Small intestine (tissue), 7 donors: ENCODE results near the gene OSBPL5. TPM values are rescaled to one million over a fixed set of nuclear protein-coding genes. Genes with fewer than 3 reads are reported as not detected.

Source experiments
- DNase-seq, 2 donors: peaks; one replicate each; pipeline versions ENCODE4 v3.0.0 to v3.0.0-alpha.2; 2013
- FAIRE-seq: peaks from 2 replicates; lab custom pipeline; 2012; peaks lifted over from hg19 to GRCh38; lab: Jason Lieb, UNC
- H3K27ac ChIP-seq, 3 donors: one replicate each; pipeline ENCODE4 v1.5.1; 2013; ENCODE audit warnings: low read length in 2 of 3, mild to moderate bottlenecking in 2 of 3, control low read depth in 1 of 3, inconsistent platforms in 1 of 3, low read depth in 1 of 3, moderate library complexity in 1 of 3
- H3K27me3 ChIP-seq, 3 donors: one replicate each; pipeline ENCODE4 v1.6.1; 2013; ENCODE audit warnings: low read length in 3 of 3, inconsistent platforms in 1 of 3; ENCODE audit not compliant: control insufficient read depth in 3 of 3, insufficient read depth in 3 of 3
- H3K36me3 ChIP-seq, 3 donors: one replicate each; pipeline ENCODE4 v1.6.1; 2013; ENCODE audit warnings: low read length in 3 of 3, inconsistent platforms in 1 of 3, low read depth in 1 of 3, mild to moderate bottlenecking in 1 of 3, moderate library complexity in 1 of 3; ENCODE audit not compliant: control insufficient read depth in 3 of 3, insufficient read depth in 2 of 3
- H3K4me1 ChIP-seq, 3 donors: one replicate each; pipeline ENCODE4 v1.6.1; 2013; ENCODE audit warnings: low read length in 2 of 3, inconsistent platforms in 1 of 3, low read depth in 1 of 3, mild to moderate bottlenecking in 1 of 3, moderate library complexity in 1 of 3; ENCODE audit not compliant: control insufficient read depth in 3 of 3, insufficient read depth in 2 of 3
- H3K4me3 ChIP-seq, 3 donors: one replicate each; pipeline ENCODE4 v1.5.1; 2013; ENCODE audit warnings: low read length in 3 of 3, control low read depth in 1 of 3, inconsistent platforms in 1 of 3, low read depth in 1 of 3, mild to moderate bottlenecking in 1 of 3, moderate library complexity in 1 of 3
- H3K9me3 ChIP-seq, 2 donors: one replicate each; pipeline ENCODE4 v1.6.1; 2013; ENCODE audit warnings: low read depth in 1 of 2, low read length in 1 of 2; ENCODE audit not compliant: control insufficient read depth in 2 of 2, insufficient read depth in 1 of 2
- WGBS, 3 donors: extraction: QIAGEN DNeasy Blood & Tissue Kit; methylation state at CpG; one replicate each; pipeline ENCODE4 v1.1.7; 2013; 5-methylcytosine and 5-hydroxymethylcytosine counted together
- polyA plus RNA-seq, 4 donors: library from polyadenylated mRNA; stranded (reverse) in 3 of 4; unstranded in 1 of 4; fragments of 200-250 nt in 3 of 4; fragments of 120-200 nt in 1 of 4; gene quantifications; one replicate each; pipeline versions ENCODE4 v1.2.1 to v1.2.3, GENCODE V29; 2013
- donor health status: healthy with polysubstance abuse.
- donor health status: control.
- donor health status: control.
- donor health status: Bipolar disorder and iron deficiency.
- donor health status: healthy.

OSBPL5 gene
- polyA plus RNA-seq, 4 donors: 1.6 to 16.3 (median 7.9) TPM

DNA sequence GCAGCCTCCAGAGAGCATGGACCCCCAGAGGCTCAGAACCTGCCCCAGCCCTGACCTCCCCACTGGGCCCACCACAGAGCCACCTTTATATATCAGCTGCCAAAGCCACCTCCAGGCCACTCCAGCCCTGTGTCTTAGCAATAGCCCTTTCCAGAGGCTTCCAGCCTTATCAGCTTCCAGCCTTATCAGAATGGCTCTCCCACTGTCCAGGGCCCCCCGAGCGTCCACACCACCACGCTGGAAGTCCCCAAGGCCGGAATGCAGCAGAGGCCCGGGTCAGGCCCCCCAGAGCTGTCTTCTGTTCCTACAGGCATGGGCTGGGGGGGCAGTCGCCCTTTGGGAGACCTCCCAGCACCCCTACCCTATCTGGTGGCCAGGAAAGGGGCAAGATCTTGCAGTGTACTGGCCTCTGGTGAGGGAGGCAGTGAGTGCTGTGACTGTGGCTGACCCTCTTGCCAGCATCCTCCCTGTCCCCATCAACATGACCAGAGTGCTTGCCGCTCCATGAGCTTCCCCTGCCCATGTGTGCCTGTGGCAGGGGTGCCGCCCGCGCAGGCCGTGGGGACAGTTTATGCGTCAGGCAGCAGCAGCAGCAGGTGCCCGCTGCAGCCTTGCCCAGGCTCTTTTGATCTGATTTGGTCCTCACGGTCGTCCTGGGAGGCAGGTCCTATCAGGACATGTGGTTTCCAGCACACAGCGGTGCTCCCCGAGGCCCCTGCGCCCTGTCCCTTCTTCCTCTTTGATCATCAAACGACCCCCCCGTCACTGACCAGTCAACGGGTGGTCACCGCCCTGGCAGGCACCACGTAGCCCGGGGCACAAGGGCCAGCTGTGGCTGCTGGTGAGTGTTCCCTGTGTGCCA is 15.9 kb downstream of the OSBPL5 start:
- peaks cover 0 to 53% (median 6%) of the 10 kb centered on the region in 3 donors for H3K4me1 ChIP-seq
- H3K36me3 ChIP-seq: peaks cover 0 to 62% (median 0%) of the 10 kb centered on the region in 3 donors
- no peak overlapping the region for H3K4me3 ChIP-seq
- no peaks in the 10 kb centered on the region for H3K9me3 ChIP-seq
- H3K27ac ChIP-seq: peak overlapping the region in 1 of 3 donors; percentile 2
- DNase-seq: peak; percentile 19 to 20
- H3K27me3 ChIP-seq: no peaks in the 10 kb centered on the region
- 16 to 62% (median 34%) methylated on average over 24 of the region's 24 CpGs for WGBS, 3 donors
- FAIRE-seq: no peak

DNA sequence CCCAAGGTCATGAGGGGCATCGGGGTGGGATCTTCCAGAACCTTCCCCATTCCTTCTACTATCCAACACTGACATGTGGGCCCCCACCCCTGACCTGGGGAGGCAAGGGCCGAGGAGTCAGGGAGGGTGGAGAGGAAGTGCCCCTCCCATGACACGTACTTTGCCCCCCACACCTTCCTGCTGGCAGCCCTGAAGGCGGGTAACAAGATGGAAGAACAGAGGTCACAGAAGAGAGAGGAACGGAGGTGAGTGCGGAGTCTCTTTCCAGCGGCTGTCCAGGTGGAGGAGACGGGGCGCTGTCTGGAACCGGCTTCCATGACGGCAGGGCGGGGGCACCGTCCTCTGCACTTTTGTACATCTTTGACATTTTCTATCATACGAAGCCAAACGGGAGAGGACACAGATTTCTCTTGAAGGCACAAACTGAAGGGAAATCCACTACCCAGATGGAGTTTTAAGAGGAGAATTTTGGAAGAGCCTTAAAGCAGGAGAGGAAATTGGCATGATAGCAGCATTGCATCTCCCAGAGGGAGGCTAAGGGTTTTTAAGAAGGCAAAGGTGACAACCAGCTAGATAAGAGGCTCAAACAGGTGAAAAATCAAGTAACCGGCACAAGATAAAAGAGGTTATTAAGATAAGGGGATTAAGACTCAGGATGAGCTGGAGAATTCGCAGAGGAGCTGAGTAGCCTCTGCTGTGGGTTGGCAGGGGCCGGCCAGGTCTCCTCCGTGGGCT is 16.7 kb downstream of the OSBPL5 start:
- Histone ChIP-seq H3K9me3 (no peaks in the 10 kb centered on the region), H3K27me3 (no peaks in the 10 kb centered on the region), H3K4me3 (no peak overlapping the region), H3K4me1 (peaks cover 0 to 45% (median 4%) of the 10 kb centered on the region in 3 donors), H3K36me3 (peaks cover 0 to 63% (median 0%) of the 10 kb centered on the region in 3 donors), H3K27ac (peak overlapping the region in 1 of 3 donors; percentile 2)
- 22 to 68% (median 43%) methylated on average over 19 of the region's 19 CpGs for WGBS, 3 donors
- DNase-seq: peak; percentile 84 to 87
- no peak for FAIRE-seq

DNA sequence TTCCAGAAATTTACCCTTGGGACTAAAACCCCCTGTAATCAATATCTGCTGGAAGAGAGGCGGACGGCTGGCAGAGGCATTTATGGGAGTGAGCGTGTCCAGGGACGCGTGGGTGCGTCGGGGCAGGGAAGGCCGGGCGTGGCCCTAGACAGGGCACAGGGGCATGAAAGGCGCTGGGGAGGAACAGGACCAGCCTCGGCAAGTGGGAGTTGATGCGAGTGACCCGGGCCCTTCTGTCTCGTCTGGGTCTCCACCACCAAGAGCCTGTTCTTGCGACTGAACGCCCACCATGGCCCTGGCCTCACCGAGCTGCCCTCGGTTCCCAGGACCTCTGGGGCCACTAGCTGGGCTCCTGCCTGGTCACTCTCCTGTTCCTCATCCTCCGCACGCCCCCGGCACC is 17.5 kb downstream of the OSBPL5 start:
- Histone ChIP-seq H3K9me3 (no peaks in the 10 kb centered on the region), H3K4me3 (no peak overlapping the region), H3K4me1 (peaks cover 0 to 38% (median 1%) of the 10 kb centered on the region in 3 donors), H3K27me3 (no peaks in the 10 kb centered on the region), H3K27ac (no peak overlapping the region), H3K36me3 (peaks cover 0 to 61% (median 0%) of the 10 kb centered on the region in 3 donors)
- DNase-seq (no peak), FAIRE-seq (no peak)
- WGBS, 3 donors: 92 to 94% (median 94%) methylated on average over 20 to 21 of the region's 21 CpGs

GRCh38 chr11:3147257-3147619 is 17.9 kb downstream of the OSBPL5 start:
- peaks cover 0 to 35% (median 1%) of the 10 kb centered on the region in 3 donors for H3K4me1 ChIP-seq

GRCh38 chr11:3146612-3147256 is 18.4 kb downstream of the OSBPL5 start:
- Histone ChIP-seq H3K9me3 (no peaks in the 10 kb centered on the region), H3K27me3 (no peaks in the 10 kb centered on the region), H3K27ac (no peak overlapping the region), H3K36me3 (peaks cover 0 to 60% (median 0%) of the 10 kb centered on the region in 3 donors), H3K4me3 (no peak overlapping the region), H3K4me1 (peaks cover 0 to 35% (median 1%) of the 10 kb centered on the region in 3 donors)
- DNase-seq (peak in 1 of 2 donors; percentile 42), FAIRE-seq (no peak)
- WGBS, 3 donors: 77 to 92% (median 83%) methylated on average over 22 of the region's 22 CpGs

More at GRCh38 chr11:3147257-3147619, 17.9 kb downstream of the OSBPL5 start:
- FAIRE-seq (no peak), DNase-seq (no peak)
- 75 to 87% (median 79%) methylated on average over 14 to 17 of the region's 17 CpGs for WGBS, 3 donors
- H3K36me3 ChIP-seq: peaks cover 0 to 61% (median 0%) of the 10 kb centered on the region in 3 donors
- H3K9me3 ChIP-seq: no peaks in the 10 kb centered on the region
- no peak overlapping the region for H3K4me3 ChIP-seq
- H3K27me3 ChIP-seq: no peaks in the 10 kb centered on the region
- no peak overlapping the region for H3K27ac ChIP-seq

DNA sequence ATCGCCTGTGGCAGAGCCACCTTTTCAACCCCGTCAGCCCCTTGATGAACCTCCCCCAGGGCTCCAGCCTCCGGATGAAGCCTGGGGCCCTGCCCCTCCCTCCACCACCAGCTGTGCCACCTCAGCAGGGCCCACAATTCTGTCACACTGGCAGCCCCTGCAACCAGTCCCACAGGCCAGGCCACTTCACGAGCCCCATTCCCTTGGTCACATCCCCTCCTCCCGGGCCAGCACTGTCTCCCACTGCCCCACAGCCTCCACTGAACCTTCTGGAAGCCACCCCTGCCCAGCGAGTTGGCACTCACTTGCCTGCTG is 19.9 kb downstream of the OSBPL5 start:
- H3K9me3 ChIP-seq: no peaks in the 10 kb centered on the region
- H3K4me3 ChIP-seq: no peak overlapping the region
- H3K27ac ChIP-seq: no peak overlapping the region
- no peaks in the 10 kb centered on the region for H3K27me3 ChIP-seq
- 72 to 79% (median 73%) methylated on average over 6 of the region's 6 CpGs for WGBS, 3 donors
- peaks cover 0 to 32% (median 1%) of the 10 kb centered on the region in 3 donors for H3K4me1 ChIP-seq
- H3K36me3 ChIP-seq: peaks cover 0 to 48% (median 0%) of the 10 kb centered on the region in 3 donors
- no peak for DNase-seq
- no peak for FAIRE-seq

DNA sequence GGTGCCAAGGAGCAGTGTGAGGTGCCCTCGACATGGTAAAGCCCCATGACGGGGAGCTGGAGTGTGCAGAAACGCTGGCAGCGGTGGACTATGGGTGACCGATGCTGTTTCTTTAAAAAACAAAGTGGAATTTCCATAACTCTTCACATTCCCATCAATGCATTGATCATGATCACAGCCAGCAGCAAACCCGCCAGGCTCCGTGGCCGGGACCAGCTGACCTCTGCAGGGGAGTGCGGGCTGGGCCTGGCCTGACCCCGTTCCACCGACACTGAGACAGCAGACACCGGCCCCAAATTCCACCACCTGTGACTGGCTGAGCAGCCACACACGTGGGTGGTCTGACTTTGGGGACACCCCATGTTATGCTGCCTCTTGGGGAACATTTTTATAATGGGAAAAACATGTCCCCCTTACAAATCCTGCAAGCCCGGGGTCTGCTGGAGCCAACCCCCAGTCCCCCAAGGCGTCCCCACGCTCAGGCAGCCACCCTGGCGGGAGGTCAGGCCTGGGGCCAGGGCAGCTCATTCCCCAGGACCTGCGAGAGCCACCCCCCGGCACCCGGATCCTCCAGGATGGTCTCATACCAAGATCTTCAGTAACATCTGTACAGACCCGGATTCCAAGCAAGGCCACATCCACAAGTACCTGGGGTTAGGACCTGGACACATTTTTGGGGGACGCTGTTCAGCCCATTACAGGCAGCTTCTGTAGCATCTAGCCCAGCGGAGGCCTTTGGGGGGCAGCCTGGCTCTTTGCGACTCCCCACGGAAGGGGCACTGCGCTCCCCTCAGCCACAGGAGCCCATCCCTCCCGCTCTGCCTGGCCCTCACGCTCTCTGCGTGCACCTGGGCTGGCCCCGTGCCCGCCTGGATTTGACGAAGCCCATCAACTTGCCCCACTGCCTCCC is 20.6 kb downstream of the OSBPL5 start:
- WGBS, 3 donors: 85 to 93% (median 85%) methylated on average over 31 to 32 of the region's 32 CpGs
- Histone ChIP-seq H3K4me1 (peaks cover 0 to 32% (median 1%) of the 10 kb centered on the region in 3 donors), H3K27me3 (no peaks in the 10 kb centered on the region), H3K4me3 (no peak overlapping the region), H3K27ac (no peak overlapping the region), H3K36me3 (peaks cover 0 to 48% (median 0%) of the 10 kb centered on the region in 3 donors), H3K9me3 (no peaks in the 10 kb centered on the region)
- DNase-seq (no peak), FAIRE-seq (no peak)
